HCT116 (cell line): ENCODE results near the gene ARHGEF17. TPM values are rescaled to one million over a fixed set of nuclear protein-coding genes. Genes with fewer than 3 reads are reported as not detected.

ENCODE experiments used
- ATAC-seq: fragments of 200-7000 bp; cut with Tn5 transposase; 2 replicates; pipeline ENCODE4 v1.9.1; 2020; ENCODE audit warnings: mild to moderate bottlenecking, moderate library complexity
- BruUV-seq: library from RNA; stranded (reverse); fragments of 400-500 nt; replicated peaks from 2 replicates; lab custom pipeline; 2021; lab: Mats Ljungman, UMichigan
- CTCF ChIA-PET: fragments of 300-600 bp; sonication (Branson Sonifier 250); formaldehyde crosslinking; loops from one replicate; lab custom pipeline; 2021; ENCODE audit warnings: antibody characterized with exemption; lab: Charles Lee
- POLR2A ChIA-PET: fragments of 300-600, 350-600 bp; sonication (Branson Sonifier 250); formaldehyde crosslinking; loops from one replicate; lab custom pipeline; 2021; ENCODE audit warnings: antibody characterized with exemption; lab: Charles Lee
- RAD21 ChIA-PET, 2 experiments: fragments of 300-600 bp; sonication (Branson Sonifier 250); formaldehyde crosslinking; loops; one replicate each; lab custom pipeline; 2023; ENCODE audit warnings: low total read pairs in 2 of 2; ENCODE audit not compliant: uncharacterized antibody in 2 of 2, unreplicated experiment in 2 of 2, low non-redundant PET in 1 of 2; lab: Charles Lee
- DNase-seq: peaks from one replicate; pipeline ENCODE4 v3.0.0-alpha.2; 2010; ENCODE audit warnings: low read depth, low spot score
- H2AFZ ChIP-seq: fragments of 200-600 bp; shearing (Covaris generic), sonication (generic); 2 replicates; pipeline ENCODE4 v1.6.1; 2017; ENCODE audit warnings: low read depth, mixed run types, mixed read lengths, antibody characterized with exemption, low read length; ENCODE audit not compliant: poor library complexity, severe bottlenecking
- H3K27ac ChIP-seq: 2 replicates; pipeline ENCODE4 v1.5.1; 2012; ENCODE audit warnings: low read depth, low read length
- H3K27me3 ChIP-seq: fragments of 200-600 bp; sonication (generic); 2 replicates; pipeline ENCODE4 v1.6.1; 2016; ENCODE audit warnings: mixed run types, low read length, mixed read lengths; ENCODE audit not compliant: insufficient read depth
- H3K36me3 ChIP-seq, 2 experiments: fragments of 200-500 bp in 1 of 2; fragments of 200-600 bp in 1 of 2; sonication (Bioruptor generic) in 1 of 2; sonication (generic) in 1 of 2; 2 replicates each; pipeline versions ENCODE4 v1.5.1 to v1.6.1; 2014 to 2016; ENCODE audit warnings: low read length in 2 of 2, inconsistent platforms in 1 of 2, mixed read lengths in 1 of 2, mixed run types in 1 of 2; ENCODE audit not compliant: insufficient read depth in 2 of 2, control insufficient read depth in 1 of 2
- H3K4me1 ChIP-seq, 2 experiments: fragments of 200-600 bp in 1 of 2; sonication (generic) in 1 of 2; 2 replicates each; pipeline versions ENCODE4 v1.5.1 to v1.6.1; 2012 to 2017; ENCODE audit warnings: low read length in 2 of 2, inconsistent platforms in 1 of 2, mild to moderate bottlenecking in 1 of 2, mixed read lengths in 1 of 2, mixed run types in 1 of 2, moderate library complexity in 1 of 2; ENCODE audit not compliant: insufficient read depth in 2 of 2, control insufficient read depth in 1 of 2
- H3K4me2 ChIP-seq: fragments of 200-600 bp; sonication (generic); 2 replicates; pipeline ENCODE4 v1.6.1; 2017; ENCODE audit warnings: mixed run types, low read length, mixed read lengths
- H3K4me3 ChIP-seq, 2 experiments: fragments of 200-600 bp in 1 of 2; sonication (generic) in 1 of 2; replicated peaks in 1 of 2; 2 replicates each; pipeline ENCODE4 v1.5.1; 2011 to 2016; ENCODE audit warnings: low read length in 2 of 2, control low read depth in 1 of 2, low read depth in 1 of 2, mild to moderate bottlenecking in 1 of 2, mixed read lengths in 1 of 2, mixed run types in 1 of 2
- H3K79me2 ChIP-seq: fragments of 200-600 bp; sonication (generic); 2 replicates; pipeline ENCODE4 v1.6.1; 2017; ENCODE audit warnings: mild to moderate bottlenecking, mixed run types, low read length, moderate library complexity, mixed read lengths; ENCODE audit not compliant: insufficient read depth
- H3K9ac ChIP-seq: fragments of 200-600 bp; sonication (generic); 2 replicates; pipeline ENCODE4 v1.6.1; 2016; ENCODE audit warnings: low read length, mixed read lengths
- H3K9me2 ChIP-seq: fragments of 200-600 bp; sonication (generic), shearing (Covaris generic); 2 replicates; pipeline ENCODE4 v1.6.1; 2017; ENCODE audit warnings: mixed run types, mild to moderate bottlenecking, moderate library complexity; ENCODE audit not compliant: insufficient read depth
- H3K9me3 ChIP-seq, 2 experiments: fragments of 200-500 bp in 1 of 2; fragments of 200-600 bp in 1 of 2; sonication (Bioruptor generic) in 1 of 2; sonication (generic) in 1 of 2; 2 replicates each; pipeline ENCODE4 v1.6.1; 2014 to 2017; ENCODE audit warnings: low read length in 2 of 2, mixed read lengths in 2 of 2, inconsistent platforms in 1 of 2, low read depth in 1 of 2, mild to moderate bottlenecking in 1 of 2, mixed run types in 1 of 2, moderate library complexity in 1 of 2; ENCODE audit not compliant: control insufficient read depth in 1 of 2, insufficient read depth in 1 of 2
- H4K20me1 ChIP-seq: fragments of 200-600 bp; sonication (generic), shearing (Covaris generic); 2 replicates; pipeline ENCODE4 v1.6.1; 2017; ENCODE audit warnings: mixed run types, mild to moderate bottlenecking, moderate library complexity; ENCODE audit not compliant: insufficient read depth
- CEBPB ChIP-seq: IDR thresholded peaks from 2 replicates; pipeline ENCODE4 v1.6.1; 2012; ENCODE audit warnings: low read depth
- EGR1 ChIP-seq: IDR thresholded peaks from 2 replicates; pipeline ENCODE4 v1.6.1; 2012; ENCODE audit warnings: low read depth
- ELF1 ChIP-seq: IDR thresholded peaks from 2 replicates; pipeline ENCODE4 v1.6.1; 2012; ENCODE audit warnings: low read depth, borderline replicate concordance
- EZH2 ChIP-seq: fragments of 200-600 bp; sonication (generic); IDR thresholded peaks from 2 replicates; pipeline ENCODE4 v1.6.1; 2017; ENCODE audit warnings: antibody characterized with exemption, mixed run types
- EZH2phosphoT487 ChIP-seq: fragments of 200-600 bp; IDR thresholded peaks from 2 replicates; pipeline ENCODE4 v1.6.1; 2018; ENCODE audit warnings: antibody characterized with exemption, borderline replicate concordance
- FOSL1 ChIP-seq: IDR thresholded peaks from 2 replicates; pipeline ENCODE4 v1.6.1; 2012; ENCODE audit warnings: low read depth
- JUND ChIP-seq: IDR thresholded peaks from 2 replicates; pipeline ENCODE4 v1.6.1; 2012
- POLR2A ChIP-seq: IDR thresholded peaks from 2 replicates; pipeline ENCODE4 v1.7.0; 2011; ENCODE audit warnings: borderline replicate concordance; ENCODE audit not compliant: insufficient read depth, insufficient read length; ENCODE audit errors: extremely low read depth
- POLR2AphosphoS5 ChIP-seq: IDR thresholded peaks from 2 replicates; pipeline ENCODE4 v1.6.1; 2011; ENCODE audit warnings: mild to moderate bottlenecking, low read depth, low read length, moderate library complexity
- RAD21 ChIP-seq: IDR thresholded peaks from 2 replicates; pipeline ENCODE4 v1.6.1; 2012; ENCODE audit warnings: low read depth, mild to moderate bottlenecking
- REST ChIP-seq: IDR thresholded peaks from 2 replicates; pipeline ENCODE4 v1.6.1; 2012; ENCODE audit warnings: low read depth
- SIN3A ChIP-seq: IDR thresholded peaks from 2 replicates; pipeline ENCODE4 v1.6.1; 2012; ENCODE audit warnings: low read depth
- SP1 ChIP-seq: IDR thresholded peaks from 2 replicates; pipeline ENCODE4 v1.6.1; 2012; ENCODE audit warnings: low read depth
- SRF ChIP-seq: IDR thresholded peaks from 2 replicates; pipeline ENCODE4 v1.6.1; 2012; ENCODE audit warnings: low read depth
- TCF7L2 ChIP-seq: IDR thresholded peaks from 2 replicates; pipeline ENCODE4 v1.7.0; 2011; ENCODE audit warnings: borderline replicate concordance, inconsistent platforms; ENCODE audit not compliant: insufficient read depth, insufficient read length; ENCODE audit errors: extremely low read depth
- YY1 ChIP-seq: IDR thresholded peaks from 2 replicates; pipeline ENCODE4 v1.6.1; 2011; ENCODE audit warnings: low read length, low read depth, moderate library complexity, mild to moderate bottlenecking; ENCODE audit not compliant: insufficient replicate concordance; ENCODE audit errors: extremely low read depth
- ZBTB33 ChIP-seq: IDR thresholded peaks from 2 replicates; pipeline ENCODE4 v1.6.1; 2011; ENCODE audit warnings: mild to moderate bottlenecking, low read length, moderate library complexity; ENCODE audit not compliant: insufficient replicate concordance; ENCODE audit errors: extremely low read depth
- ZFX ChIP-seq: fragments of 450-650 bp; IDR thresholded peaks from 2 replicates; pipeline ENCODE4 v1.6.1; 2017
- intact Hi-C: fragments of 100-400 bp; cut with micrococcal nuclease; formaldehyde crosslinking; loops from 2 replicates; pipeline ENCODE4 v1.10.0; 2022
- total RNA-seq: library from RNA; stranded (reverse); gene quantifications from one replicate; pipeline ENCODE4 v1.2.1, GENCODE V29; 2021; ENCODE audit not compliant: unreplicated experiment
- TF ChIP-seq, protein P1 (sequence below): IDR thresholded peaks from 2 replicates; pipeline ENCODE4 v1.6.1; 2012
- TF ChIP-seq, protein P2 (sequence below), 3 experiments: fragments of 200-600 bp in 1 of 3; sonication (generic) in 1 of 3; IDR thresholded peaks in 2 of 3; conservative IDR thresholded peaks in 1 of 3; 2 replicates each; pipeline ENCODE4 v1.5.1; 2012 to 2017; ENCODE audit warnings: low read depth in 2 of 3, low read length in 2 of 3, antibody characterized with exemption in 1 of 3, borderline replicate concordance in 1 of 3, control low read depth in 1 of 3, mild to moderate bottlenecking in 1 of 3, mixed read lengths in 1 of 3, mixed run types in 1 of 3, moderate library complexity in 1 of 3; ENCODE audit not compliant: insufficient read depth in 1 of 3

ARHGEF17 gene
- total RNA-seq, 1 experiment from 2014 or later, result 18.2 TPM

DNA sequence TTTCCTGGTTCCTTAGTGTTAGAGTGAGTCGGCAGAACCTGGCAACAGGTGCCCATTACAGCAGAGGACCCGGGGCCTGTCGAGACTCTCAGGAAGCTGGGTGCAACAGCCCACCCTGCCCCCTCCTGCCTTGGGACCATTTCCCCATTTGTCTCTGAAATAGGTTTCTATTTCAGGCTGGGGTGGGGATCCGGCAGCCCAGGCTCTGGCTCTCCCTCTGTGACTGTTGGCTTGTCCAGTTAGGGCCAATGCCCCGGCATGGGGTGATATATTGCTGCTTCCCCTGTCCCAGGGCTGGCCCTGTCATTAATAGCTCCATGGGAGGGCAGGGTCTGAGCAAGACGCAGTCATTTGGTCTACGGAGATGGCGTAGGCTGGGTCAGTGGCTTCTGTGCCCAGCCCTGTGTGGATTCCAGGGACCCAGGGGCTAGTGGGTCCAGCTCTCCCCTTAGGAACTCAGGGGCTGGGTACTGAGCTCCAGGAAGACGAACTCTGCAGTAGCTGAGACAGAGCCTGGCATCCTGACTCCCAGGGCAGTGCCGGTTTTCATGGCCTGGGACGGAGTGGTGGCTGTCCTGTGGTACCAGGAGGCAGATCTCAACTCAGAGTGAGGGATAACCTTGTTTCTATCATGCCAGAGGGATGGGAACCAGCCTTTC, 33.2 kb upstream of the ARHGEF17 start:
- no peak overlapping the region for H3K9ac ChIP-seq
- BruUV-seq, result no TSS peak
- no peak overlapping the region for H3K4me2 ChIP-seq
- no peaks in the 10 kb centered on the region for H4K20me1 ChIP-seq
- H3K4me3 ChIP-seq, result no peak overlapping the region
- DNase-seq (no peak), ATAC-seq (no peak)
- no peak for TF ChIP-seq REST
- TF ChIP-seq, protein P1, sequence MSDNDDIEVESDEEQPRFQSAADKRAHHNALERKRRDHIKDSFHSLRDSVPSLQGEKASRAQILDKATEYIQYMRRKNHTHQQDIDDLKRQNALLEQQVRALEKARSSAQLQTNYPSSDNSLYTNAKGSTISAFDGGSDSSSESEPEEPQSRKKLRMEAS, result no peak
- TF ChIP-seq EZH2, result no peak
- TF ChIP-seq SRF, result no peak
- TF ChIP-seq SIN3A, result no peak
- TF ChIP-seq TCF7L2, result no peak
- no peak for TF ChIP-seq EZH2phosphoT487
- TF ChIP-seq RAD21, result no peak
- TF ChIP-seq FOSL1, result no peak
- TF ChIP-seq JUND, result no peak
- TF ChIP-seq EGR1, result no peak
- TF ChIP-seq, protein P2, sequence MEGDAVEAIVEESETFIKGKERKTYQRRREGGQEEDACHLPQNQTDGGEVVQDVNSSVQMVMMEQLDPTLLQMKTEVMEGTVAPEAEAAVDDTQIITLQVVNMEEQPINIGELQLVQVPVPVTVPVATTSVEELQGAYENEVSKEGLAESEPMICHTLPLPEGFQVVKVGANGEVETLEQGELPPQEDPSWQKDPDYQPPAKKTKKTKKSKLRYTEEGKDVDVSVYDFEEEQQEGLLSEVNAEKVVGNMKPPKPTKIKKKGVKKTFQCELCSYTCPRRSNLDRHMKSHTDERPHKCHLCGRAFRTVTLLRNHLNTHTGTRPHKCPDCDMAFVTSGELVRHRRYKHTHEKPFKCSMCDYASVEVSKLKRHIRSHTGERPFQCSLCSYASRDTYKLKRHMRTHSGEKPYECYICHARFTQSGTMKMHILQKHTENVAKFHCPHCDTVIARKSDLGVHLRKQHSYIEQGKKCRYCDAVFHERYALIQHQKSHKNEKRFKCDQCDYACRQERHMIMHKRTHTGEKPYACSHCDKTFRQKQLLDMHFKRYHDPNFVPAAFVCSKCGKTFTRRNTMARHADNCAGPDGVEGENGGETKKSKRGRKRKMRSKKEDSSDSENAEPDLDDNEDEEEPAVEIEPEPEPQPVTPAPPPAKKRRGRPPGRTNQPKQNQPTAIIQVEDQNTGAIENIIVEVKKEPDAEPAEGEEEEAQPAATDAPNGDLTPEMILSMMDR (IDR thresholded peaks at IDR 0.05 in 2 of 3, conservative IDR thresholded peaks at IDR 0.05 in 1 of 3; ENCODE audit: borderline replicate concordance in 1 of 3, insufficient read depth in 1 of 3, low read depth in 2 of 3, low read length in 2 of 3), result no peak
- TF ChIP-seq SP1, result no peak
- no peak for TF ChIP-seq POLR2A
- no peak for TF ChIP-seq ELF1
- no peak for TF ChIP-seq POLR2AphosphoS5
- no peak for TF ChIP-seq ZFX
- no peak for TF ChIP-seq CEBPB
- TF ChIP-seq YY1, result no peak
- TF ChIP-seq ZBTB33, result no peak
- H3K9me3 ChIP-seq, result no peaks in the 10 kb centered on the region
- no peaks in the 10 kb centered on the region for H3K79me2 ChIP-seq
- H3K27me3 ChIP-seq, result no peaks in the 10 kb centered on the region
- no peaks in the 10 kb centered on the region for H3K36me3 ChIP-seq
- intact Hi-C loops, result no loop called here
- no peak overlapping the region for H2AFZ ChIP-seq
- ChIA-PET CTCF (interaction anchor here (1.2 kb wide), 1 partner anchor 14 kb away, joined by 8 read pairs; no protein-coding TSS in a partner anchor), RAD21 (no interaction called here), POLR2A (no interaction called here)
- no peaks in the 10 kb centered on the region for H3K9me2 ChIP-seq
- H3K4me1 ChIP-seq, result peaks cover 0 to 9% of the 10 kb centered on the region in 2 experiments; a peak in 2 of 4 replicates
- no peak overlapping the region for H3K27ac ChIP-seq
